ENCODE measurements around the gene KLHL29.

GRCh38 chr2:23658466-23658942, 273.5 kb downstream of the KLHL29 start:
- TF ChIP-seq CTCF (conservative IDR thresholded peaks at IDR 0.05; ENCODE audit: low read length) (no peak), EZH2phosphoT487 (IDR thresholded peaks at IDR 0.05; ENCODE audit: borderline replicate concordance, low read depth, low read length) (no peak)

Data from OCI-LY7 (cell line).